Measurements from ENCODE around the gene OSTN. TPM values are rescaled to one million over a fixed set of nuclear protein-coding genes. Genes with fewer than 3 reads are reported as not detected.

Gene OSTN
- total and polyA plus RNA-seq, 9 of the 15 experiments (the other 6 are each of a cell fraction or from before 2014, with no cell fraction given), result not detected

GRCh38 chr3:191298846-191299245, 99.8 kb downstream of the OSTN start:
- Histone ChIP-seq H3K36me3 (ENCODE audit: control insufficient read depth, insufficient read depth, low read length) (no peaks in the 10 kb centered on the region), H3K79me2 (ENCODE audit: control insufficient read depth, insufficient read depth, low read length) (no peaks in the 10 kb centered on the region), H3K4me2 (ENCODE audit: insufficient read depth, low read length) (no peak overlapping the region), H2AFZ (ENCODE audit: low read depth, low read length) (no peak overlapping the region), H3K4me3 (no peak overlapping the region), H3K27me3 (ENCODE audit: control insufficient read depth in 2 of 2, insufficient read depth in 2 of 2, low read length in 2 of 2) (peaks cover 0 to 3% of the 10 kb centered on the region in 2 experiments; a peak in 1 of 5 replicates), H3K9me1 (ENCODE audit: control insufficient read depth, insufficient read depth, low read length) (no peaks in the 10 kb centered on the region), H3K9ac (ENCODE audit: insufficient read depth in 1 of 2, low read depth in 2 of 2, low read length in 2 of 2) (no peak overlapping the region), H3K27ac (ENCODE audit: extremely low read depth, low read depth, low read length) (no peak overlapping the region), H3K9me3 (replicated peaks; ENCODE audit: control insufficient read depth, insufficient read depth, low read depth, low read length) (no peaks in the 10 kb centered on the region), H4K20me1 (replicated peaks; ENCODE audit: control insufficient read depth, insufficient read depth, low read length) (no peaks in the 10 kb centered on the region), H3K4me1 (replicated peaks in 1 of 2; ENCODE audit: control insufficient read depth in 2 of 2, insufficient read depth in 2 of 2, low read length in 2 of 2) (no peaks in the 10 kb centered on the region; a peak in 1 of 5 replicates)
- no peak for TF ChIP-seq ZNF140 (CRISPR knock-in tag; IDR thresholded peaks at IDR 0.05)
- TF ChIP-seq POLR2G (IDR thresholded peaks at IDR 0.05; ENCODE audit: low read depth, low read length), result no peak
- no TSS peak for BruUV-seq (replicated peaks)
- ATAC-seq, result no peak
- intact Hi-C loops (cut with micrococcal nuclease) (no loop called here), in situ Hi-C loops (cut with MboI) (no loop called here)
- FAIRE-seq, result no peak
- DNase-seq (ENCODE audit: extremely low read depth in 1 of 4, low spot score in 3 of 4), result no peak
- CTCF ChIA-PET (ENCODE audit: low intra/inter-chr PET ratio), result no interaction called here
- POLR2A ChIA-PET, result no interaction called here

- no peaks in the 10 kb centered on the region for H3K9me3 ChIP-seq (replicated peaks; ENCODE audit: control insufficient read depth, insufficient read depth, low read depth, low read length)
- H3K4me3 ChIP-seq, result no peak overlapping the region
- FAIRE-seq (no peak), ATAC-seq (no peak), DNase-seq (ENCODE audit: extremely low read depth in 1 of 4, low spot score in 3 of 4) (no peak)
- in situ Hi-C loops (cut with MboI), result no loop called here
- no peaks in the 10 kb centered on the region for H3K79me2 ChIP-seq (ENCODE audit: control insufficient read depth, insufficient read depth, low read length)
- no peak overlapping the region for H3K4me2 ChIP-seq (ENCODE audit: insufficient read depth, low read length)
- CTCF ChIA-PET (ENCODE audit: low intra/inter-chr PET ratio), result no interaction called here
- no peaks in the 10 kb centered on the region; a peak in 1 of 5 replicates for H3K4me1 ChIP-seq (replicated peaks in 1 of 2; ENCODE audit: control insufficient read depth in 2 of 2, insufficient read depth in 2 of 2, low read length in 2 of 2)
- no peaks in the 10 kb centered on the region for H3K36me3 ChIP-seq (ENCODE audit: control insufficient read depth, insufficient read depth, low read length)
- no peaks in the 10 kb centered on the region for H3K9me1 ChIP-seq (ENCODE audit: control insufficient read depth, insufficient read depth, low read length)
- POLR2A ChIA-PET, result no interaction called here
- WGBS (ENCODE audit: insufficient coverage, low coverage, missing lambda C conversion rate), result 0% methylated on average over 1 of the region's 1 CpG
- no peak overlapping the region for H3K9ac ChIP-seq (ENCODE audit: insufficient read depth in 1 of 2, low read depth in 2 of 2, low read length in 2 of 2)
- no peak overlapping the region for H3K27ac ChIP-seq (ENCODE audit: extremely low read depth, low read depth, low read length)
- no TSS peak for BruUV-seq (replicated peaks)
- no peaks in the 10 kb centered on the region for H4K20me1 ChIP-seq (replicated peaks; ENCODE audit: control insufficient read depth, insufficient read depth, low read length)
- intact Hi-C loops (cut with micrococcal nuclease), result no loop called here
- peaks cover 0 to 3% of the 10 kb centered on the region in 2 experiments; a peak in 2 of 5 replicates for H3K27me3 ChIP-seq (ENCODE audit: control insufficient read depth in 2 of 2, insufficient read depth in 2 of 2, low read length in 2 of 2)
- no peak overlapping the region for H2AFZ ChIP-seq (ENCODE audit: low read depth, low read length)
- TF ChIP-seq NR1H2 (CRISPR knock-in tag; IDR thresholded peaks at IDR 0.05), result no peak
- TF ChIP-seq MCM3 (IDR thresholded peaks at IDR 0.05), result no peak
- no peak for TF ChIP-seq ZNF197 (CRISPR knock-in tag; IDR thresholded peaks at IDR 0.05; ENCODE audit: low read depth)
- TF ChIP-seq SNRNP70 (optimal IDR thresholded peaks at IDR 0.05; ENCODE audit: low read depth, low read length), result no peak
- TF ChIP-seq MBD2 (IDR thresholded peaks at IDR 0.05; ENCODE audit: borderline replicate concordance, low read depth), result no peak
- TF ChIP-seq ZNF584 (CRISPR knock-in tag; IDR thresholded peaks at IDR 0.05; ENCODE audit: low read depth), result no peak
- TF ChIP-seq ZNF766 (CRISPR knock-in tag; conservative IDR thresholded peaks at IDR 0.05), result no peak
- no peak for TF ChIP-seq MITF (IDR thresholded peaks at IDR 0.05)
- TF ChIP-seq NELFE (IDR thresholded peaks at IDR 0.05; ENCODE audit: insufficient read depth, insufficient read length), result no peak
- no peak for TF ChIP-seq CAMTA2 (CRISPR knock-in tag; conservative IDR thresholded peaks at IDR 0.05)
- TF ChIP-seq SNIP1 (IDR thresholded peaks at IDR 0.05; ENCODE audit: low read depth), result no peak
- no peak for TF ChIP-seq PYGO2 (tag; IDR thresholded peaks at IDR 0.05)
- no peak for TF ChIP-seq ZBTB2 (IDR thresholded peaks at IDR 0.05)
- no peak for TF ChIP-seq ZNF121 (CRISPR knock-in tag; conservative IDR thresholded peaks at IDR 0.05)
- TF ChIP-seq ZBTB7A (IDR thresholded peaks at IDR 0.05; ENCODE audit: borderline replicate concordance, control insufficient read depth, low read depth, low read length), result no peak
Observed at GRCh38 chr3:191300422-191300821, 101.4 kb downstream of the OSTN start.

All from K562 (cell line).